Endothelial cell of umbilical vein (primary cell): Measurements from ENCODE around the gene NOP16. TPM values are rescaled to one million over a fixed set of nuclear protein-coding genes. Genes with fewer than 3 reads are reported as not detected.
A peak's percentile ranks its signal among the peaks of the same experiment; 100 is the strongest.

Experiments used
- BruUV-seq: library from RNA; stranded (reverse); fragments of 400-500 nt; replicated peaks from 2 replicates; lab custom pipeline; 2021; lab: Mats Ljungman, UMichigan
- CTCF ChIA-PET: fragments of 300-600, 350-600 bp; sonication (Branson Sonifier 250); formaldehyde crosslinking; loops from one replicate; lab custom pipeline; 2021; ENCODE audit warnings: antibody characterized with exemption, inconsistent platforms; lab: Charles Lee
- POLR2A ChIA-PET: fragments of 300-600, 350-600 bp; sonication (Branson Sonifier 250); formaldehyde crosslinking; loops from one replicate; lab custom pipeline; 2021; ENCODE audit warnings: antibody characterized with exemption, inconsistent platforms; lab: Charles Lee
- DNase-seq: peaks from one replicate; pipeline ENCODE4 v3.0.0-alpha.2; 2011; ENCODE audit warnings: low read depth, low spot score
- FAIRE-seq: peaks from 2 replicates; lab custom pipeline; 2011; peaks lifted over from hg19 to GRCh38; lab: Jason Lieb, UNC
- H2AFZ ChIP-seq: 2 replicates; pipeline ENCODE4 v1.6.0; 2012; ENCODE audit warnings: low read depth, low read length, control low read depth, inconsistent platforms
- H3K27ac ChIP-seq: 2 replicates; pipeline ENCODE4 v1.5.1; 2011; ENCODE audit warnings: low read depth, mild to moderate bottlenecking, control low read depth, low read length, moderate library complexity; ENCODE audit not compliant: insufficient read depth
- H3K27me3 ChIP-seq, 2 experiments: 2 replicates each; pipeline versions ENCODE4 v1.6.0 to v1.6.1; 2011; ENCODE audit warnings: low read length in 2 of 2, mixed read lengths in 1 of 2; ENCODE audit not compliant: control insufficient read depth in 2 of 2, insufficient read depth in 2 of 2
- H3K36me3 ChIP-seq, 2 experiments: 2 replicates in 1 of 2; 3 replicates in 1 of 2; pipeline ENCODE4 v1.5.1; 2011; ENCODE audit warnings: low read length in 2 of 2, mild to moderate bottlenecking in 1 of 2, moderate library complexity in 1 of 2; ENCODE audit not compliant: control insufficient read depth in 2 of 2, insufficient read depth in 2 of 2; ENCODE audit errors: extremely low read depth in 1 of 2
- H3K4me1 ChIP-seq: 3 replicates; pipeline ENCODE4 v1.5.1; 2011; ENCODE audit warnings: mild to moderate bottlenecking, low read length; ENCODE audit not compliant: control insufficient read depth, insufficient read depth; ENCODE audit errors: extremely low read depth
- H3K4me2 ChIP-seq: 2 replicates; pipeline ENCODE4 v1.6.1; 2011; ENCODE audit warnings: low read length, control low read depth, mixed read lengths; ENCODE audit not compliant: insufficient read depth
- H3K4me3 ChIP-seq, 3 experiments: fragments of 200-600 bp in 1 of 3; sonication (generic), shearing (Covaris generic) in 1 of 3; replicated peaks in 1 of 3; 2 replicates each; pipeline ENCODE4 v1.5.1; 2011 to 2016; ENCODE audit warnings: control low read depth in 3 of 3, low read length in 3 of 3, mild to moderate bottlenecking in 2 of 3, inconsistent platforms in 1 of 3, low read depth in 1 of 3, moderate library complexity in 1 of 3; ENCODE audit not compliant: insufficient read depth in 1 of 3
- H3K79me2 ChIP-seq: 2 replicates; pipeline ENCODE4 v1.6.0; 2012; ENCODE audit warnings: low read length, inconsistent platforms; ENCODE audit not compliant: control insufficient read depth, insufficient read depth
- H3K9ac ChIP-seq: replicated peaks from 2 replicates; pipeline ENCODE3; 2011; ENCODE audit warnings: low read length, control low read depth; ENCODE audit not compliant: insufficient read depth; ENCODE audit errors: extremely low read depth
- H3K9me1 ChIP-seq: replicated peaks from 3 replicates; pipeline ENCODE4 v1.6.0; 2011; ENCODE audit warnings: mild to moderate bottlenecking, low read length; ENCODE audit not compliant: control insufficient read depth, insufficient read depth; ENCODE audit errors: extremely low read depth
- H3K9me3 ChIP-seq: replicated peaks from 2 replicates; pipeline ENCODE4 v1.5.1; 2012; ENCODE audit warnings: low read length, inconsistent platforms; ENCODE audit not compliant: control insufficient read depth, insufficient read depth
- H4K20me1 ChIP-seq: replicated peaks from 2 replicates; pipeline ENCODE3; 2011; ENCODE audit warnings: mild to moderate bottlenecking, low read length; ENCODE audit not compliant: control insufficient read depth, insufficient read depth; ENCODE audit errors: extremely low read depth
- CTCF ChIP-seq, 2 donors: IDR thresholded peaks; 1 replicate in 1 of 2; 2 replicates in 1 of 2; pipeline ENCODE4 v1.5.1; 2011; ENCODE audit warnings: low read length in 2 of 2, mild to moderate bottlenecking in 2 of 2, moderate library complexity in 2 of 2, control low read depth in 1 of 2, inconsistent platforms in 1 of 2, low read depth in 1 of 2; ENCODE audit not compliant: insufficient read depth in 1 of 2; ENCODE audit errors: extremely low read depth in 1 of 2
- FOS ChIP-seq: IDR thresholded peaks from 2 replicates; pipeline ENCODE4 v1.6.1; 2011; ENCODE audit warnings: mild to moderate bottlenecking, low read length, moderate library complexity, borderline replicate concordance; ENCODE audit not compliant: insufficient read depth
- GATA2 ChIP-seq: IDR thresholded peaks from 2 replicates; pipeline ENCODE4 v1.7.0; 2011; ENCODE audit warnings: low read depth, mild to moderate bottlenecking, moderate library complexity, mixed read lengths, low read length; ENCODE audit not compliant: insufficient read length, insufficient read depth
- JUN ChIP-seq: IDR thresholded peaks from 2 replicates; pipeline ENCODE4 v1.6.1; 2011; ENCODE audit warnings: borderline replicate concordance, low read depth; ENCODE audit not compliant: insufficient read length, insufficient read depth
- MAX ChIP-seq: IDR thresholded peaks from 2 replicates; pipeline ENCODE4 v1.6.1; 2011; ENCODE audit not compliant: insufficient read depth, insufficient read length
- MYC ChIP-seq: IDR thresholded peaks from one replicate; pipeline ENCODE4 v1.6.1; 2011; ENCODE audit warnings: mild to moderate bottlenecking, low read depth, low read length
- POLR2A ChIP-seq: IDR thresholded peaks from 2 replicates; pipeline ENCODE4 v1.6.1; 2012; ENCODE audit warnings: low read depth, mild to moderate bottlenecking, control low read depth, low read length
- POLR2AphosphoS5 ChIP-seq: IDR thresholded peaks from 2 replicates; pipeline ENCODE4 v1.6.1; 2012; ENCODE audit warnings: low read depth, mild to moderate bottlenecking, control low read depth, low read length, moderate library complexity; ENCODE audit not compliant: insufficient read depth
- dilution Hi-C: fragments of 300-500 bp; cut with MboI; formaldehyde crosslinking; loops from one replicate; pipeline ENCODE4 v1.15.0; 2019; ENCODE audit warnings: low sequenced_read_pairs; ENCODE audit not compliant: extremely low pct_ligation_motif_present
- intact Hi-C: fragments of 100-400 bp; cut with micrococcal nuclease; formaldehyde crosslinking; loops from one replicate; pipeline ENCODE4 v1.10.0; 2022
- polyA plus RNA-seq, 4 experiments: library from polyadenylated mRNA; depleted of rRNA in 3 of 4; stranded (reverse) in 3 of 4; unstranded in 1 of 4; fragments of >200 nt; gene quantifications; 2 replicates each; pipeline versions ENCODE4 v1.2.1 to v1.2.3, GENCODE V29; 2011 to 2012; ENCODE audit warnings: missing spikeins in 1 of 4
- total RNA-seq: library from RNA; stranded (reverse); gene quantifications from 2 replicates; pipeline ENCODE4 v1.2.3, GENCODE V29; 2021

Gene NOP16
- total and polyA plus RNA-seq, 2 donors (not counting 3 experiments of a cell fraction or from before 2014, with no cell fraction given): 41.1 to 47.4 TPM

GRCh38 chr5:176364765-176365350 is 23.5 kb downstream of the NOP16 start:
- CTCF ChIA-PET: interaction anchor here (0.9 kb wide), 1 partner anchor 172 kb away, joined by 3 read pairs; no protein-coding TSS in a partner anchor

GRCh38 chr5:176362233-176362490 is 26.2 kb downstream of the NOP16 start:
- peaks cover 0 to 3% of the 10 kb centered on the region in 2 experiments for H3K36me3 ChIP-seq
- DNase-seq (no peak), FAIRE-seq (no peak)
- H3K27ac ChIP-seq: no peak overlapping the region
- H3K4me1 ChIP-seq: peaks cover 13% of the 10 kb centered on the region
- no peaks in the 10 kb centered on the region for H3K9me3 ChIP-seq
- intact Hi-C loops (loop anchor here (10.0 kb wide), 1 partner anchor 127 kb away; the partner anchor contains the start of gene SIMC1), dilution Hi-C loops (no loop called here)
- peaks cover 31% of the 10 kb centered on the region for H3K79me2 ChIP-seq
- H3K27me3 ChIP-seq: no peaks in the 10 kb centered on the region
- H2AFZ ChIP-seq: peak overlapping the region; percentile 93
- no peaks in the 10 kb centered on the region for H3K9me1 ChIP-seq
- peak overlapping the region; percentile 75 for H3K4me2 ChIP-seq
- ChIA-PET POLR2A (interaction anchor here (0.8 kb wide), 1 partner anchor 176 kb away, joined by 4 read pairs; the partner anchor contains the start of gene RNF44), CTCF (interaction anchor here (1.4 to 2.9 kb wide), 2 partner anchors 298 to 632 kb away, joined by 4 to 12 read pairs; no protein-coding TSS in a partner anchor)
- H4K20me1 ChIP-seq: no peaks in the 10 kb centered on the region
- H3K9ac ChIP-seq: no peak overlapping the region
- peak overlapping the region in 2 of 3 experiments; percentile 83 to 92 for H3K4me3 ChIP-seq
- TF ChIP-seq MAX (no peak), MYC (no peak), GATA2 (no peak), FOS (no peak), POLR2AphosphoS5 (no peak), CTCF (IDR thresholded peaks at IDR 0.05; ENCODE audit: extremely low read depth in 1 of 2, insufficient read depth in 1 of 2, low read depth in 1 of 2, low read length in 2 of 2) (no peak), POLR2A (no peak), JUN (no peak)
- no TSS peak for BruUV-seq

More at GRCh38 chr5:176364765-176365350, 23.5 kb downstream of the NOP16 start:
- Histone ChIP-seq H3K9me3 (no peaks in the 10 kb centered on the region), H3K4me2 (peak overlapping the region; percentile 83), H3K27ac (no peak overlapping the region), H3K9ac (peak overlapping the region; percentile 58), H3K9me1 (no peaks in the 10 kb centered on the region), H3K4me1 (peaks cover 13% of the 10 kb centered on the region), H3K79me2 (peaks cover 13% of the 10 kb centered on the region), H4K20me1 (no peaks in the 10 kb centered on the region), H3K36me3 (peaks cover 0 to 10% of the 10 kb centered on the region in 2 experiments), H3K4me3 (peak overlapping the region; percentile 7 to 97 (median 43)), H2AFZ (peak overlapping the region; percentile 95), H3K27me3 (no peaks in the 10 kb centered on the region)
- FAIRE-seq (peak; percentile 49), DNase-seq (no peak)
- dilution Hi-C loops (no loop called here), intact Hi-C loops (loop anchor here (1.0 to 10.0 kb wide), 2 partner anchors 23 to 130 kb away; partner anchors contain the start of genes HIGD2A, NOP16 and SIMC1)
- BruUV-seq: no TSS peak
- POLR2A ChIA-PET: no interaction called here
- TF ChIP-seq JUN (no peak), POLR2A (peak; percentile 25)
